ENCODE results near the gene DPP3. TPM values are rescaled to one million over a fixed set of nuclear protein-coding genes. Genes with fewer than 3 reads are reported as not detected.

DPP3 gene
- total and polyA plus RNA-seq, 2 donors (not counting 1 experiment from before 2014, with no cell fraction given): 21.5 to 40.6 TPM

- Mint-ChIP-seq H3K4me3 (peak overlapping the region; percentile 92), H3K4me1 (peaks cover 20% of the 10 kb centered on the region), H3K27me3 (no peaks in the 10 kb centered on the region), H3K27ac (peak overlapping the region; percentile 93), H3K9me3 (ENCODE audit: insufficient read depth) (no peaks in the 10 kb centered on the region)
- H3K9ac ChIP-seq (ENCODE audit: low read length): peak overlapping the region; percentile 76
- ChIA-PET CTCF (interaction anchor here (0.5 to 3.6 kb wide), 20 partner anchors 11 to 199 kb away, joined by 3 to 45 read pairs (median 5); partner anchors contain the start of genes BBS1, MRPL11, PELI3 and RBM4), POLR2A (interaction anchor here (0.6 to 2.2 kb wide), 11 partner anchors 11 to 364 kb away, joined by 3 to 18 read pairs (median 5); partner anchors contain the start of genes BBS1, MRPL11, PELI3 and RBM4)
- ATAC-seq (ENCODE audit: low read depth) (no peak), DNase-seq (no peak)
- no peaks in the 10 kb centered on the region for H3K9me3 ChIP-seq (ENCODE audit: control extremely low read depth in 1 of 3, control insufficient read depth in 2 of 3, insufficient read depth in 1 of 3, low read length in 2 of 3)
- peaks cover 10 to 20% of the 10 kb centered on the region in 2 donors for H3K4me1 ChIP-seq (ENCODE audit: control insufficient read depth in 2 of 2, insufficient read depth in 2 of 2, low read length in 2 of 2)
- peak overlapping the region; percentile 59 to 85 for H3K27ac ChIP-seq (ENCODE audit: low read length in 2 of 2)
- intact Hi-C loops (cut with micrococcal nuclease): loop anchor here (1.0 to 2.0 kb wide), 6 partner anchors 13 to 199 kb away; partner anchors contain the start of genes ACTN3, BBS1, PELI3 and ZDHHC24
- peaks cover 0 to 7% of the 10 kb centered on the region in 2 experiments for H3K36me3 ChIP-seq (replicated peaks in 1 of 2; ENCODE audit: control extremely low read depth in 1 of 2, control insufficient read depth in 1 of 2, extremely low read depth in 1 of 2, insufficient read depth in 2 of 2, low read length in 1 of 2)
- H3K4me2 ChIP-seq (replicated peaks; ENCODE audit: low read depth, low read length, poor library complexity, severe bottlenecking): peak overlapping the region; percentile 88
- TF ChIP-seq EZH2 (IDR thresholded peaks at IDR 0.05; ENCODE audit: borderline replicate concordance, insufficient read depth, low read depth, low read length, poor library complexity, severe bottlenecking): no peak
- no peak for TF ChIP-seq CTCF (IDR thresholded peaks at IDR 0.05)
- H3K4me3 ChIP-seq (ENCODE audit: control extremely low read depth in 1 of 5, extremely low read depth in 1 of 5, insufficient read depth in 1 of 5, low read depth in 2 of 5, low read length in 4 of 5): peak overlapping the region; percentile 32 to 92 (median 71)
- no peaks in the 10 kb centered on the region for H3K27me3 ChIP-seq (replicated peaks in 1 of 4; ENCODE audit: control extremely low read depth in 1 of 4, control insufficient read depth in 3 of 4, insufficient read depth in 4 of 4, low read length in 3 of 4)
- no peaks in the 10 kb centered on the region for H4K20me1 ChIP-seq (ENCODE audit: control insufficient read depth, insufficient read depth, low read length, poor library complexity, severe bottlenecking)
- H3K79me2 ChIP-seq (ENCODE audit: control insufficient read depth, insufficient read depth, low read length): peaks cover 12% of the 10 kb centered on the region
- WGBS (ENCODE audit: insufficient coverage): 4% methylated on average over 28 of the region's 34 CpGs
- H2AFZ ChIP-seq (ENCODE audit: insufficient read depth, low read depth, low read length, poor library complexity, severe bottlenecking): peak overlapping the region; percentile 94
These were observed 679 bp upstream of the DPP3 start for GRCh38 chr11:66479394-66480116.

All from B cell (primary cell).